Measurements from ENCODE around the gene NOLC1.

Gene NOLC1

GRCh38 chr10:102211615-102212299 lies 59.6 kb downstream of the NOLC1 start:
- no peak for DNase-seq
